Fibroblast of skin of left biceps (primary cell): Measurements from ENCODE around the gene RAPGEF5.

Source experiments
- DNase-seq, 2 experiments: peaks; one replicate each; pipeline ENCODE4 v3.0.0-alpha.2; 2013; ENCODE audit warnings: low read depth in 2 of 2

The RAPGEF5 gene

DNA sequence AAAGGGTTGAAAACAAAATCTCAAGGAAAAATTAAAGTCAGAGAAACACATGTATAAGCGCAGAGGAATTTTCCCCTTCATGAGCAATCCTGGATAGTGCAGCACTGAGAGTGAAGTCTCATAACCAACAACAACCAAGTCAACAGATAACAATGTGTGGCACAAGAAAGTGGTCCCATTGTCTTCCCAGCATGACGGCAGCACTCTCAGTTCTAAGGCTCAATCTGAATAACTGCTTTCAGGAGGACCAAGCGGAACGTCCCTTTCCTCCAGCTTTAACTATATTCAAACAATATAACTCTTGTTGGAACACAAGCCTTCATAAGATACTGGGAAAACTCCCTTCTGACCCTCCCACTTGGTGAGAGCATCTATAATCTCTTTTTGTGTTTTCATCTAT, 137.9 kb downstream of the RAPGEF5 start:
- no peak for DNase-seq

DNA sequence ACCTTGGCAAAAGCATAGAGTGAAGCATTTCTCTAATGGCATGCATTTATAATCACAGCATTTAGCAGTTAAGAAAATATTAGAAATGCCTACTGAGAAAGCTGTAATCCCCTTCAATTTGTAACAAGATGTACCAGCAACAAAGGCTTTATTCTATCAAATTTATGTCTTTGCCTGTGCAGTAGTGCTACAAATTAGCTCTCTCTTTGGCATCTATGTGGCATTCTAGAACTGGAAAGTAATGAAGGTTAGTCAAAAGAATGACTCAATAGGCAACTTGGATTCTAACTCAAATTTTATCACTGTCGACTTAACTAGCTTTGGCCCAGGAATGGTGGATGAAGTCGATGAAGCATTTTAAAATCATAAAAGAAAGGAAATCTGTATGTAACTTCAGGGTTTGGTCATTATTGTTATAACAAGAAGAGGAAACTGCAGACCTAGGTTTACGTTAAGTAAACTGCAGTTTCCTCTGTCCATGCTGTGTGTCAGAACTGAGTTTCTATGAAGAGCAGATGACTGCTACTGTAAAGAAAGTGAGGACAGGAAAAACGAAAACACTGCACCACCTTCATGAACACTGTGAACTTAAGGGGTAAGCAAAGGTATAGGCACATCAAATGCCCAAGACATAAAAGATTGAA, 140.0 kb downstream of the RAPGEF5 start:
- no peak for DNase-seq

DNA sequence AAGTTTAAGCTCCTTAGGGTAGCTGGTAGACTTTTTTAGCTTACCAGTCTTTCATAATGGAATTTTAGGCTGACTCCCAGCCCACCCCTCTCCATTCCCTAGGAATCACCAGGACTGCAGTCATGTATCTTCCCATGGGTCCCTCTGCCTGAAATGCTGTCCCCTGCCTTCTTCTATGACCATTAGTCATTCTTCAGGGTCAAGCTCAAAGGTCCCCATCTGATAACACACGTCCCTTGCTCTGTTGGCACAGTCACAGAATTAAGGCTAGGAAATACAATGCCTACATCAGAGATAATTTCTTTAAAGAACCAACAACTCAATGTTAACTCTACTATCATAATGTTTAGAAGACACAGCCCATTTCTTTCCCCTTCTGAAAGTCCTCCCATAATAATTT, 140.6 kb downstream of the RAPGEF5 start:
- no peak for DNase-seq

DNA sequence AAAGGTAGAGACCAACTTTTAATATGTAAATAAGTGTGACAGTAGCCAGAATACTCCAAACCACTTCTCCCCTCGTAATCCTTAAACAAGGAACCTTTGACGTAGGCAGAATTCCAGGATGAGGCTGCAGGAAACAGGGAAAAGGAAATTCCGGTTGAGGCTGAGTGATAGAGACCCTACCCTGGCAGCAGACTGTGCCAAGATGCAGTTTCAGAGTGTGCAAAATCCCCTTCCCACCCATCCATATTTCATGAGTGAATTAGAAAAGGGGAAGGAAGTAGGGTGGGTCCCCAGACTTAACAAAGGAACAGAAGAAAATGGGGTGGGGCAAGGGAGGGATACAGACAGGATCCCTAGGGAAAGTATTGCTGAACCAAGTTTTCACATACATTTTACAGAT, 143.0 kb downstream of the RAPGEF5 start:
- no peak for DNase-seq

DNA sequence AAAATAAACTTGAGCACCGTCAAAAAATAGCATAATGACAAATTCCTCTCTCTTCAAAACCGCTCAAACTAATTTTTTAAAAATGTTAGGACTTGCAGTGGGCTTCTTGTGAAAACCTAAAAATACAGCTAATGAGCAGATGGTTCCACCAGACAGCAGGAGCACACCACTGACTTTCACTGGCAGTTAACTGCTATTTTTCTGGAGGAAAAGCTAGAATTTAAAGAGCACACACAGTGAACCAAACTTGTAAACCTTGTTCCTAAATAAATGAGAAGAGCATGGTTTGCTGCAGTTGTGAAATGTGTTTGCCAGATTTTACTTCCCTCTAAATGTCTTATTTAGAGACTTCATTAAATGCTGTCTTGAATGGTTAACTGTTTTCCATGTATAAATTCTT, 143.9 kb downstream of the RAPGEF5 start:
- DNase-seq = no peak

DNA sequence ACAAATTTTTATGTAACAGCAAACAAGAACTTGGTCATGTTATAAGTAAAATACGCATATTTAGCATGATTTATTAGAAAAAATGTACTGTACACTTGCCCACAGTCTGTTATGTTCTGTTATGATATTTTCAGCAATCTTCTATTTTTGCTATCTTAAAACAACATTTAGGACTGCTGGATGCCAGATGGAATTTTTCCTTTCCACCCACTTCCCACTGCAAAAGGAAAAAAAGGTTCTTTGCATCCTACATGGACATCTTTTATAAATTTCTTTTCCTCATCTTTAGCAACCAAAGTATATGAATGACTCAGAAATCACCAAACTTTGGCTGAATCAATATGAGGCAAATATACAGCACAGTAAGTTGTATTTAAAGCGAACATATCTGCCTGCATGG, 146.0 kb downstream of the RAPGEF5 start:
- DNase-seq = no peak

DNA sequence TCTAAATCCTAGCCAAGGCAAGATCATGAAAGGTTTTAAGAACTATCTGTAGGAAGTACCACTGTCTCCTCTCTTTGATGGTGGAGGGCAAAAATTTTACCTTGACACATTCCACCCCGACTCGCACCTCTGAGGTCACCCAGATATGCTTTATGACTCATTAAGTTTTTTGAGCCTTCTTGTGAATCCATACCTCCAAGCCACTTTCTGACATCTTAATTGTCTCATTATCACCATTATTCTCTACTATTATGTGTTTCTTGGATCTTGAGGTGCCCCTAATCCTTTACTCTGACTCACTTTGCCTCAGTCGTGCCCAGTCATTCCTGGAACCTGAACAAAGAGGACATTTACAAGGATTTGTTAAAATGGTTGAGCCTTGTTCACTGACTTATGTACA, 146.6 kb downstream of the RAPGEF5 start:
- no peak for DNase-seq

DNA sequence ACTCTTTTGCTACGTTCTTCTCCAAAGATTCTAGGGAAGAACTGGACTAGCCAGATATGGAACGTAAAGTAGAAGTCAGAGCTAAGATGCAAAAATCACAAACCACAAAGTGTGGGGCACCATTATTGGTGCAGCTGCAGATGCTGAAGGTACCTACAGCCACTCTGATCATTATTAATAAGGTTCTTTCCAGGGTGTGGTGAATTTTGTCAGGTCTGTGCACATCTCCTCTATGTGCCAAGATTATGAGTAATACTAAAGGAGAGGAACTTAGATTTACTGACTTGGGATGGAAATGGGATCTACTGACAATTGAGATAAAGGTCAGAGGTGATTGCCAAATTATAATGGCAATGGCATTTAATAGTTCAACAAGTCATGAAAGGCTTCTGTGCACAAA, 148.2 kb downstream of the RAPGEF5 start:
- no peak for DNase-seq

DNA sequence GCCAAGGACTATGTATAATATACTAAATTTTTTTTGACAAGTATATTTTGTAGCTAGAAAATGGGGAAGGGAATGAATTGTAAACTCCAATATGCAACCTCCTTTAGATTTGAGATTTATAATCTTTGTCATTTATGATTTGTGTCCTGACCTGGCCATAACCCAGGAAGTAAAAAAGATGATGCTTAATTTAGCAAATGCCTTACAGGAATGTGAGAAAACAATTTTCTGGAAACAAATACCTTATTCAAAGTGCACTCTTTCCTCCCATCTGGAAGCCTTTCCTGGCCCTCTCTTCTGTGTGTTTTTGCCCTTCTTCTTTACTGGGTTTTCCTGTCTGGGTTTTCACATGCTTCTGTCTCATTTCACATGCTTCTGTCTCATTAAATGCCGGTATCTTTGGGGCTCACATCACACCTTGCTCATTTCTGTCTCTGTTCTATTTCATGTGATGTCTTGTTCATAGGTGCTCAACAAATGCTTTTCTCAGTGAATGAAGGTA, 149.2 kb downstream of the RAPGEF5 start:
- no peak for DNase-seq

DNA sequence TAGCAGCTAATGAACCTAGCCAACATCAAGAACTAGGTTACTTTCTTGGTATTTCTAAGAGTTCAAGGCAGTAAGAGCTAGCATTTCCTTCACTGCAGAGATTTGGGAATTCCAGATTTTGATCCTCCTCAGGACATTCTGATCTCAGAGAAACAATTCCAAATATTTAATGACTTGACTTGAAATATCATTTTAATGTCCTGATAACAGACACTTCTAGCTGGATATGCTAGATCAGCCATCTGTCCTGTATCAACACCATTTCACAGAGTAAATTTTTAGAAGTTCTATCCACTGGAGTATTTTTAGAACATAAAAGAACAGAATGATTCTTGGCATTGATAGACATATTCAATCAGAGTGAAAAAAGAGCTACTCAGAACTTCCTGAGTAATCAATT, 151.3 kb downstream of the RAPGEF5 start:
- no peak for DNase-seq

DNA sequence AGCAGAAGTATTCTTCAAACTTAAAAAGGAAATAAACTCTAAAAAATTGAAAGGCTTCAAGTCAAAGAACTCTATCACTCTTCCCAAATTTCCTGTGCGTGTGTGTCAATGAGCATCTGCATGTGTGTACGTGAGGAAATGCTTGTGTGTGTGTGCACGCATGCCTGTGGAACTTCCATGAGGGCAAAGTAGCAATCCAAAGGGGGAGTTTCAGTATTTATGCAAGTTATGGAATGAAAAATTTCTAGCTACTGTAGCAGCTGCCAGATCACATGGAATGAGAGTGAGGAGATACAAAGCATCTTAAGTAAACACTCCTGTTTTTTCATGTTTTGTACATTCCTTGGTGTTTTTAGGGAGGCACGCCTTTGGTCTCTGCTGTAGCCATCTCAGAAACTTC, 152.6 kb downstream of the RAPGEF5 start:
- no peak for DNase-seq

DNA sequence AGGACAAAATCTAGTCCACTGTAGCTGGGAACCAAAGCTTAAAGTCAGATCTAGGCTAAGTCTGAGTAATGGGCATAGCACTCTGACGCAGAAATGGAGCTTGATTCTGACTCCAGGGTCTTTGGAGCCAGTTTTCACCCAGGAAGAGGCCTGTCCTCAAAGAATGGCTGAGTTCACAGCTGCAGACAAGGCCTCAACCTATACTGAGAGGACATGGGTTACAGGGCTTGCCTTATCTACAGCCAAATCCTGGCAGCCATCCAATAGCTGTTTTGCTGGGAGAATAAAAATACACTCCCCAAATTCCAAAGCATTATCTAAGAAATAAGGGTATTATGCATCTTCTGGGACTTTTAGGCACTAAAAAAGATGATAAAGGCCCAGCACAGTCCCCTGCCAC, 154.8 kb downstream of the RAPGEF5 start:
- no peak for DNase-seq

DNA sequence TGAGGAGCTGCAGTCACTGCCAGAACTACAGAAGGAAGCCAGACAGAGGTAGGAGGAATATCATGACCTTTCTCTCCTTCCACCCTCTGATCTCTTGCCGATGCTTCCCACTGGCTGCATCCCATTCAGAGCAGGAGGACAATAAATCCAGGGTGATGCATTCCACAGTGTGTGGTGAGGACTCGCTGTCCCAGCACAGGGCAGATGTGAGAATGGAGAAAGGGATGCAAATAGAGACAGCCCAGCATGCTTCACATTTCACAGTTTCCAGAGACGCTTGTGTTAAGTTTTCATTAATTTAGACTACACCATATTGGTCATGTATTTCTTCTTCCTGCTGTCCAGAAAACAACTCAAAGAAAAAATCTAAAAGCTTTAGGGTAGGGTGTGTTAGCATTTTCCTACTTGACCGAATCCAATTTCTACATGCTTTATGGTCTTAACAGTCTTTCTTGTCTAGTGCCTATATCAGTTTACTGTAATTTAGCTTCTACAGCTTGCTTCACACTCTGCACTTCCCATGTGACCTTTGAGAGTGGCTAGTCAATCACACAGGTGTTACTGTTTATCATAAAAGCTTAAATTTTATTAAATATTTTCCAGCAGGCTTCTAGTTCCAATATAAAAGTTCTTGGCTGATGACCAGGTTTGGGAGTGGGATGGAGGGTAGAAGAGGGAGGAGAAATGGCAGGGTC, 155.6 kb downstream of the RAPGEF5 start:
- DNase-seq = no peak

DNA sequence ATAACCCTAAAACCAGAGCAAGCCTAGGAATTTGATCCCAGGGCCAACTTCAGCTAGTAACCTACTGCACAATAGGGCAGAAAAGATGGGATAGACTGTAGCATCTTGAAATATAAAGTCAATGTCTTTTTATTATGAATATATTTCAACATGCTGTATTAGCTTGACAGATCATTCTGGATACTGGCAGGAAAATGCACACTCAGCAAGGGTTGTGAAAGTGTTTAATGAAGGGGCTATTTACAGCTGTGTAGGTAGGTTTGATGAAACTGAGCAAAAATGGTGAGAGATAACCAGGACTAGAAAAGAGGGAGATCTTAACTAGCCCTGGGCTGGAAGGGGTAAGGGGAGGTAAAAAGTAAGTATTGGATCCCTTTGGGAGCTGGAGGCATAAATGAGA, 156.2 kb downstream of the RAPGEF5 start:
- DNase-seq = no peak

DNA sequence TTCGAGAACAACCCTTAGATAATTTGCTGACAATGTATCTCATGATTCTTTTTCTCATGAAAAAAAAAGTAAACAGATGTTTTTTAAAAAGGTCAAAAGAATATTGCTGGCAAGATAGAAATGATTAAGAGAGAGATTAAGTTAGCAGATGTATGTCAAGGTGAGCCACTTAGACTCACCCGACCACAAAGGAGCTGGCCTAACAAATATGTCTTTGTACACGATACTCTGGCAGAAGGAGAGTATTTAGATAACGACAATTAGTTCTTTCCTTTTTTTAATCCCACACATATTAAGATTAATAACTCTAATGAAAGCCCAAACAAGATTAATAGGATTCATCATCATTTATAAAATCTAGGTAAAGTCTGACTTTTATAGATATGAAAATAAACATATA, 156.7 kb downstream of the RAPGEF5 start:
- no peak for DNase-seq

DNA sequence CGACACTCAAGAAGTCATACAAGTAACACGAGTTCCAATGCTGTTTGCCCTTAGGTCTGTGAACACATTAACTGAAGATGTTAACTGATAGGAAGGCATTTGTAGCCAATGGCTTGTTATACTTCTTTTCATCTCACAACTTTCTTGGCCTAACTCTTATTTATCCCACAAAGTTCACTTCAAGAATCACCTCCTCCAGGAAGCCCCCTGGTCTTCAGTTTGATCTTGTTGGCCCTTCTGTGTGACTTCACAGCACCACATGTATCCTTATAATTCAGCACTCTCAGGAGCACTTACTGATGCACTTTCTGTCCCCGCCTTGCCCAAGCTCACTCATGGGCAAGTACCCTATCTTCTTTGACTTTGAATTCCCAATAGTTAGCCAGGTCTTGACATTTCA, 159.6 kb downstream of the RAPGEF5 start:
- DNase-seq = no peak

DNA sequence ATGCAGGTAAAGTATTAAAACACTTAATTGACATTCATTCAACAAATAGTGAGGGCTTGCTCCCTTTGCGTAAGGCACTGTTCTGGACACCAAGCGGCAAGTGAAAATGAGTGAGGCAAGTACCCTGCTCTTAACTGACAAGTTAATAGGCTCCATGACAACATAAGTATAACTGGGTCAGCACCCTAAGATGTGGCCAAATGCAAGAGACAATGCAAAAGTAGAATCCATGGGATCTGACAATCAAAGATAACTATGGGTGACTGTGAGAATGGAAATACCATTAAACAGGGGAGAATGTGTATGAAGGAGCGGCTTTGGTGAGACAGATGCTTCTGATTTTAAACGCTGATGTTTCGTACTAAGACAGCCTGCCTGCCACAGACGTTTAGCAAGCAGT, 160.5 kb downstream of the RAPGEF5 start:
- DNase-seq = no peak

DNA sequence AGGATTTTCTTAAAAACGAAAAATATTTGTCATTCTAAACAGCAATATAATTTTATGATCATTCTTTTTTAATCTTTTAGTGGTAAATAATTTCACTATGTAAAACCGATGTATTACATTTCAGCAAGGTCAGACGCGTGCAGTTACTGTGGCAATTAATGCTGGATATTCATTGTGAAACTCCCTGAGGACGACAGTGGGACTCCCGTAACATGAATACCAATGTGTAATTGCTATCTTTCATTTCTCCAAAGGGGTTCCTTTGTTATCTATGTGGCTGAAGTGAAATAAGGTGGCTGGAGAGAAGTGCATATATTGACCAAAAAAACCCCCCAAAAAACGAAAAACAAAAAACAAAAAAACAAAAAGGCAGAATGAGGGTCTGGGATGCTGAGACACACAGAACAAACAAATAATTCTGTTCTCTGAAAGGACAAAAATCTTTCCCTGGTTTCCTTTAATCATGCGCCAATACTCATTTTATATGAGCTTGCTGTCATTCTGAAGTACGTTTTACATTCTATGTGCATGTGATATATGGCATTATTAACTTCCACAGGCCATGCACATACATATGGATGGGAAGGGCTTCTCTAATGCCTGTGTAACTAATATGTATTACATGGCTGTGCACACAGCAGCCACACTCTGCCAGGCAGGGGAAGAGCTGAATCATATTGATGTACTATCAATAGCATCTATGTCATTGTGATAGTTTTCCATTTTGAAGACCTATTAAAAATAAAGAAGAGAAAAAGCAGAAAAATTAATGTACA, 161.4 kb downstream of the RAPGEF5 start:
- no peak for DNase-seq

DNA sequence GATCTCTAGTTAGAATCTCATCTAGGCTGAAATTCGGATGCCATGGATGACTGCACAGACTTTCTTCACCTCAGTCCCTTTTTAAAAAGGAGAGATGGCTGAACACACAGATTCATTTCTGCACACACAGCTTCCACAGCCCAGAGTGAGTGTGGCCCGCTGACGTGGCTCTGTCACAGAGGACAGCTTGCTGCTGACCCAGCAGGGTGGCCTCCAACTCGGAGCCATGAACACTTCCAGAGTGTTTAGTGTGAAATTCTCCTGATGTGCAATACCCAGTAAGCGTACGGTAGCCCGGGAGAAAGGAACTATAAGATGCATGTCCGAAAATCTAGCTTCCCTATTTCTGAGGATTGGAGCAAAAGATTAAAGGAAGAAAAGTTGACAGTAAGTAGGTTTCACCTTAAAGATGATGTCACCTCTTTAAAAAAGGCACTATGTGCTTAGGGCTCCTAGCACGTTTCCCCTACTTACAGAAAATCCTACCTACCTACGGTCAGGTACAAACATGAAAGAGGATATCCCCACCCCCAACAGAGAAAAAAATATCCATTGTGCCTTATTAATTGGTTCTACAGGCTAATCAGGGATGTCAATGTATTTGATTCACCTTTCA, 162.2 kb downstream of the RAPGEF5 start:
- DNase-seq = no peak

DNA sequence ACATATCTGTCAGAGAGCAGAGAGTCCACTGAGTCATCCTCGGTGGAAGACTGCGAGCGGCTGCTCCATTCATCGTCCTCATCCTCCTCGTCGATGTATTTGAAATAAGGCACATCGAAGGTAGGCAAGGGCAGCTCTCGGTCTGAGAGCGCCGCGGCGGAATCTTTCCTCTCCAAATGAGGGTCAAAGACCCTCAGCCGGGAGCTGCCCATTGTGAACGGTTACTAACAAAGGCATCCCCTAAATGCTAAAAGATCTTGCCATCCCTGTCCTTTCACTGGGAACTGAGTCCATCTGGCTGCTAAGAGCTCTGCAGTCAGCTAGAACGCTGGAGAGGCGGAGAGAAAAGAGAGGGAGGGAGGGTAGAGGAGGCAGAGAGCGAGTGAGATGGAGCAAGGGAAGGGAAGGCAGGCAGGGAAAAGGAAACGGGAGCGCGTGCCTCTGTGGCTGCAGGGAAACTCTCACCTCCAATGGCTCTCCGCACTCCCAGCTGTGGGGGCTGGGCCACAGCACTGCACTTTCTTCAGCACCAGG, 163.4 kb downstream of the RAPGEF5 start:
- DNase-seq = no peak

DNA sequence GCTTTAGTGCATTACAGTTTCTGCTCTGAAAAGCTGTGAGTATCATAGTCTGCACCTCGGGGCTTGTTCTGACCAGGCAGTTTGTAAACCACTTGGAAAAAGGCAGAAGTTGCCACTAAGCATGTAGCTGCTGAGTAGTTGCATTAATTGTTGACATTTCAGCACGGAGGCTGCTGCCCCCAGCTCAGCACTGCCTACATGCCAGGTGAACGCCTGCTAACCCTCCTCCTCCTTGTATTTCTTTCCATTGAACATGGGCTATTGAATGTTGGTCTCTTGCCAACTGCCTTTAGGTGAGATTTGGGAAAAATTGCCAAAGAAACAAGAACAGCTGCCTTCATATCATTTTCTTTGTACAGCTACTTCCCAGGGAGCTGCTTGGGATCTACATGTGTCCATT, 164.2 kb downstream of the RAPGEF5 start:
- DNase-seq = no peak

DNA sequence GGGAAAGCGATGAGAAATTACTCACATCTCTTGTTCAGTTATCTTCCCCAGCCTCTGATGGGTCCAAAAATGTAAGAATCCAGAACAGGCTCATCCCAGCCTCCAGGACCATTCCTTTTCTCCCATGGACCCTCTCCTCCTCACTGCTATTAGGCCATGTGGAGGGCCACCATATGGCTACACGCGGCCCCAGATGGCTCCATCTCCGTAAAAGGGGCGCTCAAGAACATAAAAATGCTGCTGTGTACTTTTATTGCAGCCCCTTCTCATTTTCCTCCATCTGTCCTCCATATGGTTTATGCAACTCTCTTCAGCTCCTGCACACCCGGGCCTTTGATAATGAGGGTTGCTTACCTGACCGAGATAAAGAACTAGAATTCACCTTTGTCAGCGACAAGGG, 166.2 kb downstream of the RAPGEF5 start:
- no peak for DNase-seq
